ENCODE results near the gene PCYT1B.

- TF ChIP-seq EZH2 (IDR thresholded peaks at IDR 0.05; ENCODE audit: borderline replicate concordance, insufficient read depth, low read depth, low read length, poor library complexity, severe bottlenecking): no peak
- TF ChIP-seq, protein P1, sequence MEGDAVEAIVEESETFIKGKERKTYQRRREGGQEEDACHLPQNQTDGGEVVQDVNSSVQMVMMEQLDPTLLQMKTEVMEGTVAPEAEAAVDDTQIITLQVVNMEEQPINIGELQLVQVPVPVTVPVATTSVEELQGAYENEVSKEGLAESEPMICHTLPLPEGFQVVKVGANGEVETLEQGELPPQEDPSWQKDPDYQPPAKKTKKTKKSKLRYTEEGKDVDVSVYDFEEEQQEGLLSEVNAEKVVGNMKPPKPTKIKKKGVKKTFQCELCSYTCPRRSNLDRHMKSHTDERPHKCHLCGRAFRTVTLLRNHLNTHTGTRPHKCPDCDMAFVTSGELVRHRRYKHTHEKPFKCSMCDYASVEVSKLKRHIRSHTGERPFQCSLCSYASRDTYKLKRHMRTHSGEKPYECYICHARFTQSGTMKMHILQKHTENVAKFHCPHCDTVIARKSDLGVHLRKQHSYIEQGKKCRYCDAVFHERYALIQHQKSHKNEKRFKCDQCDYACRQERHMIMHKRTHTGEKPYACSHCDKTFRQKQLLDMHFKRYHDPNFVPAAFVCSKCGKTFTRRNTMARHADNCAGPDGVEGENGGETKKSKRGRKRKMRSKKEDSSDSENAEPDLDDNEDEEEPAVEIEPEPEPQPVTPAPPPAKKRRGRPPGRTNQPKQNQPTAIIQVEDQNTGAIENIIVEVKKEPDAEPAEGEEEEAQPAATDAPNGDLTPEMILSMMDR (IDR thresholded peaks at IDR 0.05): no peak
Observed at GRCh38 chrX:24528605-24529004, 118.5 kb downstream of the PCYT1B start.

All from B cell (primary cell).